HG03432 (cell line): ENCODE data around the gene TM4SF1.
A peak's percentile ranks its signal among the peaks of the same experiment; 100 is the strongest.
"Not testable (repeated sequence)": the region's sequence is repeated elsewhere in the genome, so short reads cannot be mapped to it uniquely, and the experiment has no call there.

Source experiments
- ATAC-seq: cut with Tn5 transposase; IDR thresholded peaks from one replicate; pipeline ENCODE4 v1.9.1; 2021; ENCODE audit warnings: mild to moderate bottlenecking, moderate library complexity; ENCODE audit not compliant: unreplicated experiment

TM4SF1 gene

GRCh38 chr3:149352556-149352955, 24.9 kb downstream of the TM4SF1 start:
- ATAC-seq: peak; percentile 92

GRCh38 chr3:149343951-149344350, 33.5 kb downstream of the TM4SF1 start:
- ATAC-seq: no peak

GRCh38 chr3:149342413-149343380, 34.8 kb downstream of the TM4SF1 start:
- no peak for ATAC-seq

- no peak for ATAC-seq
Observed at GRCh38 chr3:149340310-149340933, 37.0 kb downstream of the TM4SF1 start.

- no peak for ATAC-seq
Observed at GRCh38 chr3:149339931-149340309, 37.5 kb downstream of the TM4SF1 start.

- ATAC-seq: not testable (repeated sequence)
Observed at GRCh38 chr3:149337486-149337885, 40.0 kb downstream of the TM4SF1 start.

- ATAC-seq: no peak
Observed at GRCh38 chr3:149336925-149337324, 40.5 kb downstream of the TM4SF1 start.

- no peak for ATAC-seq
Observed at GRCh38 chr3:149333176-149333859, 44.1 kb downstream of the TM4SF1 start, which contains the start of gene TM4SF18. Gene TM4SF18, minus strand, starts transcription at chr3:149333636. Its CDS starts 254 bp downstream, at chr3:149333382.

- ATAC-seq: no peak
Observed at GRCh38 chr3:149332771-149333170, 44.7 kb downstream of the TM4SF1 start.

GRCh38 chr3:149332227-149332765, 45.2 kb downstream of the TM4SF1 start:
- no peak for ATAC-seq

- no peak for ATAC-seq
Observed at GRCh38 chr3:149331396-149331795, 46.1 kb downstream of the TM4SF1 start.

GRCh38 chr3:149330609-149331331, 46.7 kb downstream of the TM4SF1 start:
- no peak for ATAC-seq

- no peak for ATAC-seq
Observed at GRCh38 chr3:149327156-149327555, 50.3 kb downstream of the TM4SF1 start.

GRCh38 chr3:149325581-149325980, 51.9 kb downstream of the TM4SF1 start:
- ATAC-seq: no peak

GRCh38 chr3:149324332-149324731, 53.1 kb downstream of the TM4SF1 start:
- no peak for ATAC-seq

GRCh38 chr3:149321640-149322039, 55.8 kb downstream of the TM4SF1 start:
- no peak for ATAC-seq

GRCh38 chr3:149321136-149321535, 56.3 kb downstream of the TM4SF1 start:
- ATAC-seq: no peak

- ATAC-seq: no peak
Observed at GRCh38 chr3:149319750-149320149, 57.7 kb downstream of the TM4SF1 start.
